ENCODE data around the gene ARHGAP21. TPM values are rescaled to one million over a fixed set of nuclear protein-coding genes. Genes with fewer than 3 reads are reported as not detected.

Gene ARHGAP21
- total RNA-seq, 2 donors from 2014 or later: 95.6 to 101 TPM

GRCh38 chr10:24570658-24571426 is 152.8 kb downstream of the ARHGAP21 start:
- no peak overlapping the region for H3K27ac ChIP-seq
- no peaks in the 10 kb centered on the region for H3K9me3 ChIP-seq
- H3K36me3 ChIP-seq: no peaks in the 10 kb centered on the region
- ATAC-seq (ENCODE audit: insufficient number of reproducible peaks, low FRiP score, low read depth): no peak
- no peak for DNase-seq (ENCODE audit: low spot score)
- H3K4me3 ChIP-seq: no peak overlapping the region
- H3K4me1 ChIP-seq (ENCODE audit: control insufficient read depth in 1 of 2, low read depth in 2 of 2): no peaks in the 10 kb centered on the region
- no peaks in the 10 kb centered on the region for H3K27me3 ChIP-seq (replicated peaks; ENCODE audit: insufficient read depth)
- no peak for TF ChIP-seq CTCF (IDR thresholded peaks at IDR 0.05)

- Histone ChIP-seq H3K27me3 (replicated peaks; ENCODE audit: insufficient read depth) (no peaks in the 10 kb centered on the region), H3K4me3 (no peak overlapping the region), H3K36me3 (no peaks in the 10 kb centered on the region), H3K27ac (no peak overlapping the region), H3K9me3 (no peaks in the 10 kb centered on the region), H3K4me1 (ENCODE audit: control insufficient read depth in 1 of 2, low read depth in 2 of 2) (no peaks in the 10 kb centered on the region)
- no peak for TF ChIP-seq CTCF (IDR thresholded peaks at IDR 0.05)
- ATAC-seq (ENCODE audit: insufficient number of reproducible peaks, low FRiP score, low read depth): no peak
- DNase-seq (ENCODE audit: low spot score): no peak
Measured at GRCh38 chr10:24569828-24570657, 153.6 kb downstream of the ARHGAP21 start.

- no peaks in the 10 kb centered on the region for H3K27me3 ChIP-seq (replicated peaks; ENCODE audit: insufficient read depth)
- ATAC-seq (ENCODE audit: insufficient number of reproducible peaks, low FRiP score, low read depth): no peak
- H3K9me3 ChIP-seq: no peaks in the 10 kb centered on the region
- TF ChIP-seq CTCF (IDR thresholded peaks at IDR 0.05): no peak
- H3K36me3 ChIP-seq: no peaks in the 10 kb centered on the region
- no peak overlapping the region for H3K27ac ChIP-seq
- H3K4me3 ChIP-seq: no peak overlapping the region
- no peak for DNase-seq (ENCODE audit: low spot score)
- no peaks in the 10 kb centered on the region for H3K4me1 ChIP-seq (ENCODE audit: control insufficient read depth in 1 of 2, low read depth in 2 of 2)
Measured at GRCh38 chr10:24569330-24569796, 154.3 kb downstream of the ARHGAP21 start.

GRCh38 chr10:24568042-24568441 is 155.6 kb downstream of the ARHGAP21 start:
- no peak for DNase-seq (ENCODE audit: low spot score)
- Histone ChIP-seq H3K4me1 (ENCODE audit: control insufficient read depth in 1 of 2, low read depth in 2 of 2) (no peaks in the 10 kb centered on the region), H3K9me3 (no peaks in the 10 kb centered on the region), H3K27me3 (replicated peaks; ENCODE audit: insufficient read depth) (no peaks in the 10 kb centered on the region), H3K4me3 (no peak overlapping the region), H3K27ac (no peak overlapping the region), H3K36me3 (no peaks in the 10 kb centered on the region)
- no peak for ATAC-seq (ENCODE audit: insufficient number of reproducible peaks, low FRiP score, low read depth)
- no peak for TF ChIP-seq CTCF (IDR thresholded peaks at IDR 0.05)

GRCh38 chr10:24561453-24561852 is 162.2 kb downstream of the ARHGAP21 start:
- TF ChIP-seq CTCF (IDR thresholded peaks at IDR 0.05): no peak
- Histone ChIP-seq H3K9me3 (no peaks in the 10 kb centered on the region), H3K27me3 (replicated peaks; ENCODE audit: insufficient read depth) (no peaks in the 10 kb centered on the region), H3K4me3 (no peak overlapping the region), H3K4me1 (ENCODE audit: control insufficient read depth in 1 of 2, low read depth in 2 of 2) (no peaks in the 10 kb centered on the region), H3K27ac (no peak overlapping the region), H3K36me3 (no peaks in the 10 kb centered on the region)
- DNase-seq (ENCODE audit: low spot score) (no peak), ATAC-seq (ENCODE audit: insufficient number of reproducible peaks, low FRiP score, low read depth) (no peak)
